Activated naive CD8-positive, alpha-beta T cell treated with anti-CD3 and anti-CD28 coated beads, Interleukin-2, amount 50 U/mL, for 16 hours (primary cell): Measurements from ENCODE around the gene STPG4.

ENCODE experiments used
- DNase-seq: peaks from one replicate; pipeline ENCODE4 v3.0.0-alpha.2; 2020; ENCODE audit warnings: low read depth, low spot score

Gene STPG4

DNA sequence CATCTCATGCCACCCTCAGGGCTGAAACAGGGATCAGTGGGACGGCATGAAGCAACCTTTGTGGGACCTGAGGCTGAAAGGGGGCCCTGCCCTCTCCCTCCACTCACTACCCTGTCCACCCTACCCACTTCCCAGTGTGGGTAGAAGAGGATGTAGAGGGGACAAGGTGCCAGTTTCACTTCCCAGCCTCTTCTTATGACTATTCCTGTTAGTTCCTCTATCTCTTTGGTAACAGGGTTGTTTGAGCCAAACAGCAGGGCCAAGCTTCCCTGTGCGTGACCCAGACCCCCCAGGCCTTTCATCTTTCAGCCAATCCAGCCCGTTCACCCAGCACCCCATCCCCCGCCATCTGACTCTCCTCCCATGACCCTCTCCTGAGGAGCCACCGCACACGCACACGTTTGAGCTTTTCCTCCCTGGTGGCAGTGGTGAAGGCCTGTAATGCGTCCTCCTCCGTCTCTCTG lies 82.3 kb downstream of the STPG4 start:
- DNase-seq = no peak

DNA sequence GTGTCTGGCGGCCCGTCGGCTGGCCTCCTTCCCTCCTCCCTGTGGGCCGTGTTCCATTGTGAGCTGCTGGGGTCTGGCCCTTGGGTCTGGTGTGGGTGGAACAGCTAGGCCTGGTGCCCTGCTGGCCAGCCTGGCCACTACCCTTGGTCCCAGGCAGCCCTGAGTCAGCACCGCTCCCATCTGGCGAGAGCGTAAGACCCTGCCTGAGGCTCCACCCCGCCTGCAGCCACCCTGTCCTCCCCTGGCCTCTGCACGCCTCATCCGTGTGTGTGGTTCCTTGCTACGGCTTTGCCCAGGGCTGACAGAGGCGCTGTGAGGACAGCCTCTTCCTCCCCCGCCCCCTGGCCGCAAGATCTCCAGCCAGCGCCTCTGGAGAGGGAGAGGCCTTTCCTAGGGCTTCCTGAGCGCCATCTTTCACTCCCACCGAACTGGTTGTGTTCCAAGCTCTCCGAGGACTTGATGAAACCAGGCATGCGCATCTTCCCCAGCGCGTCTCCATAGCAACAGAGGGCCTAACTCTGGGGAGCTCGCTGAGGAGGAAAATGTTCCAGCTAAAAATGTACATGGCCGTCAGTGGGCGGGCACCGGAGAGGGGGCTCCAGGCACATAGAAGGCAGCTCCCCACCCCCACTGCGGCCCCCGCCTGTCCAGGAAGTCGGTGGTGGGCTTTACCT lies 83.0 kb downstream of the STPG4 start:
- no peak for DNase-seq

DNA sequence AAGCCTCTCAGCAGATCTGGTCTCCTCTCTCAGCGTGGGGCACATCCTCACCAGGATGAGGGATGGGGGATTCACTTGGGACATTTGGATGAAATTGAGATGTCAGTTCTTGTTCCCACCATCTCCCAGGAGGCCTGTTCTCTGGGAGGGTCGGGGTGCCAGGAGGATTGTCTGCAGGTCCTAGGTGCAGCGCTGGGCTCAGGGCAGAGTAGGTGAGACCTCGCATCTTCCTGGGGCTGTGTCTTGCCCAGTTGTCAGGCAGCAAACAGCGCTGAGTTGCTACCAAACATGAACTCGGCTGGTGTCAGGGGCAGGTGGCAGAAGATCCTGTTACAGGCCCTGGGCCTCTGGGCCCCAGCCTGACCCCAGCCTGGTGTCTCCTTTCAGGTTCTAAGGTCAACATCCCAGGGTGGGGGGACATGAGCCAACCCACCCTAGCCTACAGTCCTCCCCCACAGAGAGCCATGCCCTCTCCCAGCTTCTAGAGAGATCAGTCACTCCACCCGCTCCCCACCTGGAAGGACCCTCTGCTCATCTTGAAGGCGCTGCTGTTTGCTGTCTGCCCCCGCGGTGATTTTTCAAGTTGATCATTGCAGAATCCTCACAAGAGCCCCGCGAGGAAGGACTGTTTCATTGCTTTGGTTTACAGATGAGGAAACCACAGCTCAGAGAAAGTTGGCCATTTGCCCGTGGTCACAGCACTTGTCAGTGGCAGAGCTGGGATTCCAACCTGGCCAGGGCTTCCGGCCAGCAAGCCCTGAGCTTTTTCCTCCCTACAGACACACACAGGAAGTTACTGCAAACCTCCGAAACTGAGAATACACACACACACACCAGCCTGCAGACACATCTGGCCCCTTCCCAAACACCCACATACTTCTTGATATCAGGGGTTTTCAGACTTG lies 83.9 kb downstream of the STPG4 start:
- DNase-seq = no peak

DNA sequence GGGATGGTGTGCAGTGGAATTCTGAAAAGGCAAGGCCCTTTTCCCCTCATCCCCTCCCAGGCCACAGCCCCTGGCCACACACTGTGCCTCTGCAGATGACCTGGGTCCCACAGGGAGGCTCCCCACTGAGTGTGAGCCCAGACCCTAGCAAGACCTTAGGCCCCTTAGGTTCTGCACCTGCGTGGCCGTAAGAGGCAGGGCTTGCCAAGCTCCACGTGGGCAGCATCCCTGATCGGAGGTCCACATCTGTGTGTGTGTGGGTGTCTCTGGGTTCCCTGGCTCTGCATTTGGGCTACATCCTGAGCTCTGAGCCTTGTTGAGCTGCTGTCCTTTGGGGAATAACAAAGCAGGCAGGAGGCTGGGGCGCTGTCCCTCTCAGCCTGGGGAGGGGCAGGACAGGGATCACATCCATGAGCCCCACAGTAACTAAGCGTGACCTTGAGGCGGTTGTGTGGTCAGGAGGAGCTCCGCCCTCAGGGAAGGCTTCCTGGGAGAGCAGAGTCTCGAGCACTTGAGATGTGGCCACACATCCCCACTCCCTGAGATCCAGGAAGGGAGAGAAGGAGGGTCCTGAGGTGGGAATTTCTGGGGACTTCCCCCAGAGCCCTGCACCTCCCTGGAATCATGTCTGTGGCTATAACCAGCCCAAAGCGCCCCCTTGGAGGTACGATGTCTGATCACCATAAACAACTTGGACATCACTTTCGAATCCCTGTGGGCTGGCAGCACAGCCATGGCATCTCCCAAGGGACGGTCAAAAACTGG lies 84.8 kb downstream of the STPG4 start:
- no peak for DNase-seq

DNA sequence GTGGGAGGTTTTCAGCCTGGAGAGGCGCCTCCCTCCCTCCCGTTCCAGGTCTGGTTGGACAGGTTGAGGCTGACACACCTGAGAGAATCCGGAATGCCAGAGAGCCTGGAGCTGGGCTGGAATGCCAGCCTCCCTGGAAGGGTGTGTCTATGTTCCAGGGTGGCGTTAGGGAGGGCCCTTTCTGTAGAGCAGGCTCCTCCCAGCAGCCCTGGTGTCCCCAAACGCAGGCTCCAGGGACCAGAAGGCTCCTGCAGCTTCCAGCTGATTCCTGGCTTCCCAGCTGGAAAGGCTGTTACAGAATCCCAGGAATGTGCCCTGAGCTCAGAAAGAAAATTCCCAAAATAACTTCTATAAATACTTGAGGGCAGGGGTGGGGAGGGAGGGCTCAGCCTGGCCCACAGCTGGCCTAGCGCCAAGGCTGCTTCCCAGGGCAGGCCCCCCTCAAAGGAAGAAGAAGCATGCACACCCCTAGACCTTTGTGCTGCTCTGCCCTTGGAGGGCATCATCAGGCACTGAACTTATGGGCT lies 85.4 kb downstream of the STPG4 start:
- DNase-seq = no peak

- DNase-seq = no peak
These were observed 86.0 kb downstream of the STPG4 start for GRCh38 chr2:47068981-47069627.

- no peak for DNase-seq
These were observed 87.2 kb downstream of the STPG4 start for GRCh38 chr2:47067788-47068407.

DNA sequence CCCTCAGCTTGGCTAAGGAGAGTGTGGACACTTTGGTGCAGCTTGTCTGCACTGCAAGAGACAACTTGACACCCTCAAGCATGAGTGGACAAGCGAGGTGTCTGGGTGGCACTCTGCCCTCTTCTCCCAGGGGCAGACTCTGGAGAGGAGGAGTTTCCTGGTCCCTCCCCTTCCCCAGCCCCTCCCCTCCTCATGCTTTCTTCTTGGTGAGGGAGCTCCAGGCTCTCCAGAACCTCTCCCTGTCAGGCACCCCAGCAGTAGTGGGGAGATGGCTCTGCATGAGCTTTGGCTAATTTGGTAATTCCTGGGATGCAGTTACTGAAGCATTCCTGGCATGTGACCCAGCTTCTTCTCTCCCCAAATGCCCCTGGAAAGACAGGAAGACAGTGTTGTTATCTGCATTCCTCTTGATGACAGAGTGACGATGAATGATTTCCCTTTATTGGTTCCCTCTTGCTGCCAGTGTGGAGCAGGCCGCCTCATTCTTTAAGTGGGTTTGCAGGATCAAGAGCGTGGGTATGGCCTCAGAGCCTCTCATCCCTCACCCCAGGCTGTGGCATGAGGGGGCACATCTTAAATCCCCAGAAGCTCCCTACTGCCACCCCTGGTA lies 89.2 kb downstream of the STPG4 start:
- no peak for DNase-seq

- no peak for DNase-seq
These were observed 89.8 kb downstream of the STPG4 start for GRCh38 chr2:47065343-47065742.

DNA sequence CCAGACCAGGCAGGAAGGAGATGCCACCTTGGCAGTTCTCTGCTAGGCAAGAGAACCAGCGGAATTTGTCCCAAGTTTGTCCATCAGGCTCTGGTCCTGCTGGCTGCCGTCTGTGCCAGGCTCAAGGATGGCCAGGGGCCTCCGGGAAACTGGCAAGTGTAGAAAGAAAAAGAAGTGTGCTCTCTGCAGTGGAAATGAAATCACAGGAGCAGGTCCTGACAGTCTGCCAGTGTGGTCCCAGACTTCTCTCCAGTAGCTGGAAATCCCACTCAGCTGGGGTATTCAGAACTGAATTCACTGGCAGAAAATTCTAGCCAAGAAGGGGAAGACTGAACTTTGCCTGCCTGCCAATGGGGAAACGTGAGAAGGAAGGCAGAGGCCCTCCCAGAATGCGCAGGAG lies 91.0 kb downstream of the STPG4 start:
- DNase-seq = no peak

- DNase-seq = no peak
These were observed 91.6 kb downstream of the STPG4 start for GRCh38 chr2:47063538-47063930.

DNA sequence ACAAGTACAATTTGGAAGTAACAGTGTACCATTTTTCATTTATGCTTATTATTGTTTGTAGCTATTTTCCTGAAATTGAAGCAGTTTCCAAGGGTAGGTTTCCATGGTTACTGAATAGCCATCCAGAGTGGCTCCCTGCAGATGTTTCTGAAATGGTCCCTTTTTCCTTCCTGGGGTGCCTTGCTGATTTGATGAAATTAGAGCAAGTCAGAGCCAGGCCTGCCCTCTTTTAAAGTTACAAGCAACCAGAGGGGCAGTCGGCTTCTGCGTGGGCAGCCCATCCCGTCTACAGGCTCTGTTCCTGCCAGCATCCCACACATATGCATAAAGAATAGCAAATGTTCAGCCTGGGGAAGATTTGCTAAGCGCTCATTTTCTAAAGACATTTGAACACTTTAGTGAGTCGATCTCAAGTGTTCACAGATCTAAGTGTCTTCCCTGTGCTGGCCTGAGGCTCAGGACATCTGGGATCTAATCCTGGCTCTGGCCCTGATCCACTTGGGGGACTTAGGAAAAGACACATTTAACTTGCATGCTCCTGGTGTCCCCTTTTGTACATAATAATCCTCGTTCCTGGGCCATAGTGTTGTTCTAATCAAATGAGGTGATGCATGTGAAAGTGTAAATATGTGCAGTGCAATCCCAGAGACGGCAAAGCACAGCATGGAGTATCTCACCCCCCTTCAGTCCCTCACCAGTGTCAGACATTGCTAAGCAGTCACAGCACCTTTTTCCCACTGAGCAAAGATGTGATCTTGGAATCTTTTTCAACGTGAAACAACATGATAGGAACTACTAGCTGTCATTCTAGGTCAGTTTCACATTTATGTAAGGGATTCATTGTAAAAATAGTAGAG lies 92.2 kb downstream of the STPG4 start:
- DNase-seq = no peak

- DNase-seq = no peak
These were observed 93.0 kb downstream of the STPG4 start for GRCh38 chr2:47061944-47062678.

- no peak for DNase-seq
These were observed 94.4 kb downstream of the STPG4 start for GRCh38 chr2:47060652-47061170.

- DNase-seq = no peak
These were observed 96.8 kb downstream of the STPG4 start for GRCh38 chr2:47058003-47058931.

DNA sequence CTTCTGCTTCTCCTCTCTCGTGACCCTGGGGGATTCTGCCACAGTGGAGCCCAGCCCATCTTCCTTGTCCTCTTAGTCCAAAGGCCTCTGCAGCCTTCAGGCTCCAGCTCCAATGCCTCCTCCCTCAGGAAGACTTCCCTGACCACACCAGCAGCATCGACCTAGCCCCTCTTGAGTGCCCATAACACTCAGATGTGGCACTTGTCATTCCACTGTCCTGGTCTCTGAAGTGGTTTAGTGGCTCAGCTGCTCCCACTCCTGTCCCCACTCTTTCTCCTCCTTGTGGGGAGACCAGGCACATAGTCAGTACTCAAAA lies 97.5 kb downstream of the STPG4 start:
- no peak for DNase-seq

DNA sequence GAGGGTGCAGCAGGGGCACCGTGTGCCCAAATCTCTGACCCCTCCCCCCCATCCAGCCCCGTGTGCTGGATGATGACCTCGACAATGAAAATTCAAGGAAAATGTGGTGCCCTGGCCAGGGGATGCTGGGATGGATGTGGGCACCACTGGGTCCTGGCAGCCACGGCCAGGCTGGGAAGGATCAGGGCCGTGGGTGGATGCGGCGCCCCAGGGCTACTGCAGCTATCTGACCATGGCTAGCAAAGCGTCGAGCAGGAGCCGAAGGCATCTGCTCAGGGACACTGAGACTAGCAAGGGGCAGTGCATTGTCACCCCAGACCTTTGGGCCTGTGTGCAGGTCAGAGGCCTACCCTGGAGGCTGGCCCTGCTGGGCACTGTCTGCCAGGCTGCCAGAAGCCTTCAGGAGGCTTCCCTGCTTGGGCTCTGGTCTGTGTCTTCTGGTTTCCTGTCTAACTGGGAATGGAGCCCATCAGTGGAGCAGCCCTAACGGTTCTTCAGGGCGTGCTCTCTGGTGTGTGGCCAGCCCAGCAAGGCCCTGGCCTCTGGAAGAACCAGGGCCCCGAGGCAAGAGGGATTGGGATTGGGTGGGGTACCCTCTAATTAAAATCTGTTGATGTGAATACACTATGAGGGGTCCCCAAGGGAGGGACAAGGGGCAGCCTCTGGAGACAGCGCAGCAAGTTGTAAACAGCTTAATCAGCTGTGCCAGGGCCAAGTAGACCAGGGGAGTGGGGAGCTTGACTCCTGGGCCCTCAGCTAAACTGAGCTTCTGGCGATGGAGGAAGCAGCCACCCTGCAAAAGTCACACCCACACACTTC lies 98.0 kb downstream of the STPG4 start:
- DNase-seq = no peak
